ENCODE data around the gene EDARADD.

GRCh38 chr1:236532850-236533249, 138.8 kb downstream of the EDARADD start:
- TF ChIP-seq ZNF274 (IDR thresholded peaks at IDR 0.05; ENCODE audit: low read depth, low read length) (no peak), YY1 (IDR thresholded peaks at IDR 0.05; ENCODE audit: insufficient read depth, insufficient read length) (no peak), SUZ12 (IDR thresholded peaks at IDR 0.05; ENCODE audit: extremely low read depth, insufficient read depth, insufficient read length) (no peak)

Data from NT2/D1 (cell line).